ENCODE results near the gene CACFD1.

DNA sequence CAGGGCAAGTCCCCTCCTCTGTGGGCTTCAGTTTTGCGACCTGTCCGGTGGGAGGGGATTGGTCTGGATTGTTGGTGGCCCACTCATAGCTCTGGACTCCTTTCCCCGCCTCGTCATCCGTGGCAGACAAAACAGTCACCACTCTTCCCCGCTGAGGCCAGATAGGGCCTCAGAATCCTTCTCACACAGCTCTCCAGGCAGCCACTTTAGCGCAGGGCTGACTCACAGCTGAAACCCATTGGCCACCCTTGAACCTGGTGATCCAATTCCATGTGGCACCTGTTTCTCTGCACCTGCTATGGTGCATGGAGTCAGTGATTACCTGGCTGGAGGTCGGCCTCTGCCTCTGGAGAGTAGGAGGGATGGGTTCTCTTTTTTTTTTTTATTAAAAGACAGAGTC is 15.8 kb upstream of the CACFD1 start:
- TF ChIP-seq SP1 (IDR thresholded peaks at IDR 0.05; ENCODE audit: low read depth) (no peak), SRF (IDR thresholded peaks at IDR 0.05; ENCODE audit: low read depth) (no peak), EZH2 (IDR thresholded peaks at IDR 0.05) (no peak), POLR2A (IDR thresholded peaks at IDR 0.05; ENCODE audit: borderline replicate concordance, extremely low read depth, insufficient read depth, insufficient read length) (no peak), EGR1 (IDR thresholded peaks at IDR 0.05; ENCODE audit: low read depth) (no peak), JUND (IDR thresholded peaks at IDR 0.05) (no peak), TCF7L2 (IDR thresholded peaks at IDR 0.05; ENCODE audit: borderline replicate concordance, extremely low read depth, insufficient read depth, insufficient read length) (no peak), RAD21 (IDR thresholded peaks at IDR 0.05; ENCODE audit: low read depth) (no peak), SIN3A (IDR thresholded peaks at IDR 0.05; ENCODE audit: low read depth) (no peak)
- TF ChIP-seq, protein P1, sequence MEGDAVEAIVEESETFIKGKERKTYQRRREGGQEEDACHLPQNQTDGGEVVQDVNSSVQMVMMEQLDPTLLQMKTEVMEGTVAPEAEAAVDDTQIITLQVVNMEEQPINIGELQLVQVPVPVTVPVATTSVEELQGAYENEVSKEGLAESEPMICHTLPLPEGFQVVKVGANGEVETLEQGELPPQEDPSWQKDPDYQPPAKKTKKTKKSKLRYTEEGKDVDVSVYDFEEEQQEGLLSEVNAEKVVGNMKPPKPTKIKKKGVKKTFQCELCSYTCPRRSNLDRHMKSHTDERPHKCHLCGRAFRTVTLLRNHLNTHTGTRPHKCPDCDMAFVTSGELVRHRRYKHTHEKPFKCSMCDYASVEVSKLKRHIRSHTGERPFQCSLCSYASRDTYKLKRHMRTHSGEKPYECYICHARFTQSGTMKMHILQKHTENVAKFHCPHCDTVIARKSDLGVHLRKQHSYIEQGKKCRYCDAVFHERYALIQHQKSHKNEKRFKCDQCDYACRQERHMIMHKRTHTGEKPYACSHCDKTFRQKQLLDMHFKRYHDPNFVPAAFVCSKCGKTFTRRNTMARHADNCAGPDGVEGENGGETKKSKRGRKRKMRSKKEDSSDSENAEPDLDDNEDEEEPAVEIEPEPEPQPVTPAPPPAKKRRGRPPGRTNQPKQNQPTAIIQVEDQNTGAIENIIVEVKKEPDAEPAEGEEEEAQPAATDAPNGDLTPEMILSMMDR (IDR thresholded peaks at IDR 0.05 in 2 of 3, conservative IDR thresholded peaks at IDR 0.05 in 1 of 3; ENCODE audit: borderline replicate concordance in 1 of 3, insufficient read depth in 1 of 3, low read depth in 2 of 3, low read length in 2 of 3), result no peak
- TF ChIP-seq, protein P2, sequence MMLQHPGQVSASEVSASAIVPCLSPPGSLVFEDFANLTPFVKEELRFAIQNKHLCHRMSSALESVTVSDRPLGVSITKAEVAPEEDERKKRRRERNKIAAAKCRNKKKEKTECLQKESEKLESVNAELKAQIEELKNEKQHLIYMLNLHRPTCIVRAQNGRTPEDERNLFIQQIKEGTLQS (IDR thresholded peaks at IDR 0.05), result no peak
- TF ChIP-seq, protein P3, sequence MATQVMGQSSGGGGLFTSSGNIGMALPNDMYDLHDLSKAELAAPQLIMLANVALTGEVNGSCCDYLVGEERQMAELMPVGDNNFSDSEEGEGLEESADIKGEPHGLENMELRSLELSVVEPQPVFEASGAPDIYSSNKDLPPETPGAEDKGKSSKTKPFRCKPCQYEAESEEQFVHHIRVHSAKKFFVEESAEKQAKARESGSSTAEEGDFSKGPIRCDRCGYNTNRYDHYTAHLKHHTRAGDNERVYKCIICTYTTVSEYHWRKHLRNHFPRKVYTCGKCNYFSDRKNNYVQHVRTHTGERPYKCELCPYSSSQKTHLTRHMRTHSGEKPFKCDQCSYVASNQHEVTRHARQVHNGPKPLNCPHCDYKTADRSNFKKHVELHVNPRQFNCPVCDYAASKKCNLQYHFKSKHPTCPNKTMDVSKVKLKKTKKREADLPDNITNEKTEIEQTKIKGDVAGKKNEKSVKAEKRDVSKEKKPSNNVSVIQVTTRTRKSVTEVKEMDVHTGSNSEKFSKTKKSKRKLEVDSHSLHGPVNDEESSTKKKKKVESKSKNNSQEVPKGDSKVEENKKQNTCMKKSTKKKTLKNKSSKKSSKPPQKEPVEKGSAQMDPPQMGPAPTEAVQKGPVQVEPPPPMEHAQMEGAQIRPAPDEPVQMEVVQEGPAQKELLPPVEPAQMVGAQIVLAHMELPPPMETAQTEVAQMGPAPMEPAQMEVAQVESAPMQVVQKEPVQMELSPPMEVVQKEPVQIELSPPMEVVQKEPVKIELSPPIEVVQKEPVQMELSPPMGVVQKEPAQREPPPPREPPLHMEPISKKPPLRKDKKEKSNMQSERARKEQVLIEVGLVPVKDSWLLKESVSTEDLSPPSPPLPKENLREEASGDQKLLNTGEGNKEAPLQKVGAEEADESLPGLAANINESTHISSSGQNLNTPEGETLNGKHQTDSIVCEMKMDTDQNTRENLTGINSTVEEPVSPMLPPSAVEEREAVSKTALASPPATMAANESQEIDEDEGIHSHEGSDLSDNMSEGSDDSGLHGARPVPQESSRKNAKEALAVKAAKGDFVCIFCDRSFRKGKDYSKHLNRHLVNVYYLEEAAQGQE (IDR thresholded peaks at IDR 0.05; ENCODE audit: low read depth), result no peak
